ENCODE results near the gene ARHGAP10. TPM values are rescaled to one million over a fixed set of nuclear protein-coding genes. Genes with fewer than 3 reads are reported as not detected.

ARHGAP10 gene
- total and polyA plus RNA-seq, 10 of the 15 experiments (the other 5 are each of a cell fraction or from before 2014, with no cell fraction given) = 1.3 to 25.8 (median 17.2) TPM

DNA sequence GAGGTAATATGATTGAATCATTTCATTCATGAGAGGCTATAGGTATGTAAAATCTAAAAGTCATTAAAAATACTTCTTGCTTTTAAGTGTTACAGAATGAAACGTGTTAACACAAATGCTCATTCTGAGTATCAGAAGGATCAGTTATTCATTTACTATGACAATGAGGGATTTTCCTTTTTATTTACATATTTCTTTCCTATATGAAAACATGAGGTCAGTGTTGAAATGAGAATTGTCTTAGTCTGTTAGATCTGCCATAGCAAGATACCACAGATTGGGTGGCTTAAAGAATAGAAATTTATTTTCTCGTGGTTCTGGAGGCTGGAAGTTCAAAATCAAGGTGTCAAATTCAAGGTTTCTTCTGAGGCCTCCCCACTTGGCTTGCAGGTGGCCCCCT lies 181.2 kb downstream of the ARHGAP10 start:
- H3K4me3 ChIP-seq = no peak overlapping the region
- no peak overlapping the region for H3K4me2 ChIP-seq (ENCODE audit: control insufficient read depth, insufficient read depth)

DNA sequence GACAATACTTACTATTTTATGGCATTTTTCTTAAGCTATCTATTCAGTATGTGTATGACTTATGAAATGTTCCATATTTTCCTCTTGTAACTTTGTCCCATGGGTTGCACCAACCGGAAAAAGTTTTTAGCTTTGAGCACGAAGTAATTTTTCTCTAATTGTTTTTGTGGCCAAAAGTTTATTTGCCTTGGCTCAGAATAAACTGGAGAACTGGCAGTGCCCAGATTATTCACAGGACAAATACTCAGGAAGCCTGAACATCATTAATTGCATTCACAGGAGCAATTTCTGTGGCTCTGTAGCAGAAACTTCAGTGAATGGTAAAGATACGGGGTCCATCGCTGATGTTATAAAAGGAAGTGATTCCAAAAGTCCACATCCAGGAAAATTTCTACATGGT lies 184.5 kb downstream of the ARHGAP10 start:
- FAIRE-seq (no peak), DNase-seq (ENCODE audit: low read depth, low spot score) (no peak), ATAC-seq (no peak)
- Histone ChIP-seq H3K36me3 (ENCODE audit: control insufficient read depth in 2 of 2, insufficient read depth in 2 of 2, low read length in 1 of 2) (peaks cover 0 to 2% of the 10 kb centered on the region in 2 experiments; a peak in 1 of 4 replicates), H3K27me3 (replicated peaks in 1 of 2; ENCODE audit: control insufficient read depth in 2 of 2, insufficient read depth in 2 of 2, low read length in 1 of 2) (no peaks in the 10 kb centered on the region), H3K79me2 (ENCODE audit: control insufficient read depth, insufficient read depth, low read length) (no peaks in the 10 kb centered on the region), H2AFZ (ENCODE audit: control insufficient read depth, low read depth, low read length) (no peak overlapping the region), H3K9ac (ENCODE audit: control insufficient read depth, insufficient read depth, low read length) (no peak overlapping the region), H4K20me1 (ENCODE audit: control insufficient read depth, insufficient read depth) (no peaks in the 10 kb centered on the region), H3K4me2 (ENCODE audit: control insufficient read depth, insufficient read depth) (no peak overlapping the region), H3K4me3 (no peak overlapping the region), H3K9me3 (replicated peaks; ENCODE audit: control insufficient read depth, insufficient read depth, low read length) (no peaks in the 10 kb centered on the region), H3K4me1 (ENCODE audit: control insufficient read depth, insufficient read depth, low read length) (no peaks in the 10 kb centered on the region), H3K27ac (ENCODE audit: control insufficient read depth, insufficient read depth) (no peak overlapping the region)
- CTCF ChIA-PET = interaction anchor here (1.4 kb wide), 2 partner anchors 49 to 242 kb away, joined by 3 to 5 read pairs; no protein-coding TSS in a partner anchor
- SMC1A ChIA-PET (ENCODE audit: uncharacterized antibody, unreplicated experiment) = interaction anchor here (1.3 to 2.4 kb wide), 3 partner anchors 9 to 50 kb away, joined by 3 to 6 read pairs (median 4); no protein-coding TSS in a partner anchor
- intact Hi-C loops (cut with micrococcal nuclease; ENCODE audit: unreplicated experiment) = loop anchor here (5.0 kb wide), 1 partner anchor 246 kb away; no protein-coding TSS in a partner anchor
- WGBS (ENCODE audit: insufficient coverage, insufficient replicate concordance, low lambda C conversion rate, missing lambda C conversion rate) = 85% methylated on average over 4 of the region's 4 CpGs
- POLR2A ChIA-PET = no interaction called here
- in situ Hi-C loops (cut with MboI) = no loop called here
- no TSS peak for BruUV-seq (replicated peaks)
- RAD21 ChIA-PET (ENCODE audit: unreplicated experiment) = interaction anchor here (1.4 kb wide), 1 partner anchor 49 kb away, joined by 4 read pairs; no protein-coding TSS in a partner anchor
- no peak for TF ChIP-seq MXI1 (IDR thresholded peaks at IDR 0.05; ENCODE audit: low read depth, low read length)
- TF ChIP-seq, protein P1, sequence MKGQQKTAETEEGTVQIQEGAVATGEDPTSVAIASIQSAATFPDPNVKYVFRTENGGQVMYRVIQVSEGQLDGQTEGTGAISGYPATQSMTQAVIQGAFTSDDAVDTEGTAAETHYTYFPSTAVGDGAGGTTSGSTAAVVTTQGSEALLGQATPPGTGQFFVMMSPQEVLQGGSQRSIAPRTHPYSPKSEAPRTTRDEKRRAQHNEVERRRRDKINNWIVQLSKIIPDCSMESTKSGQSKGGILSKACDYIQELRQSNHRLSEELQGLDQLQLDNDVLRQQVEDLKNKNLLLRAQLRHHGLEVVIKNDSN (IDR thresholded peaks at IDR 0.05; ENCODE audit: borderline replicate concordance, extremely low read length, insufficient read depth, low read depth, low read length) = no peak
- TF ChIP-seq TAF1 (IDR thresholded peaks at IDR 0.05; ENCODE audit: borderline replicate concordance, low read depth, low read length) = no peak
- no peak for TF ChIP-seq CBX3 (IDR thresholded peaks at IDR 0.05; ENCODE audit: borderline replicate concordance, low read depth)
- TF ChIP-seq, protein P2, sequence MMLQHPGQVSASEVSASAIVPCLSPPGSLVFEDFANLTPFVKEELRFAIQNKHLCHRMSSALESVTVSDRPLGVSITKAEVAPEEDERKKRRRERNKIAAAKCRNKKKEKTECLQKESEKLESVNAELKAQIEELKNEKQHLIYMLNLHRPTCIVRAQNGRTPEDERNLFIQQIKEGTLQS (IDR thresholded peaks at IDR 0.05; ENCODE audit: borderline replicate concordance, extremely low read depth, low read depth, low read length) = no peak
- TF ChIP-seq, protein P3, sequence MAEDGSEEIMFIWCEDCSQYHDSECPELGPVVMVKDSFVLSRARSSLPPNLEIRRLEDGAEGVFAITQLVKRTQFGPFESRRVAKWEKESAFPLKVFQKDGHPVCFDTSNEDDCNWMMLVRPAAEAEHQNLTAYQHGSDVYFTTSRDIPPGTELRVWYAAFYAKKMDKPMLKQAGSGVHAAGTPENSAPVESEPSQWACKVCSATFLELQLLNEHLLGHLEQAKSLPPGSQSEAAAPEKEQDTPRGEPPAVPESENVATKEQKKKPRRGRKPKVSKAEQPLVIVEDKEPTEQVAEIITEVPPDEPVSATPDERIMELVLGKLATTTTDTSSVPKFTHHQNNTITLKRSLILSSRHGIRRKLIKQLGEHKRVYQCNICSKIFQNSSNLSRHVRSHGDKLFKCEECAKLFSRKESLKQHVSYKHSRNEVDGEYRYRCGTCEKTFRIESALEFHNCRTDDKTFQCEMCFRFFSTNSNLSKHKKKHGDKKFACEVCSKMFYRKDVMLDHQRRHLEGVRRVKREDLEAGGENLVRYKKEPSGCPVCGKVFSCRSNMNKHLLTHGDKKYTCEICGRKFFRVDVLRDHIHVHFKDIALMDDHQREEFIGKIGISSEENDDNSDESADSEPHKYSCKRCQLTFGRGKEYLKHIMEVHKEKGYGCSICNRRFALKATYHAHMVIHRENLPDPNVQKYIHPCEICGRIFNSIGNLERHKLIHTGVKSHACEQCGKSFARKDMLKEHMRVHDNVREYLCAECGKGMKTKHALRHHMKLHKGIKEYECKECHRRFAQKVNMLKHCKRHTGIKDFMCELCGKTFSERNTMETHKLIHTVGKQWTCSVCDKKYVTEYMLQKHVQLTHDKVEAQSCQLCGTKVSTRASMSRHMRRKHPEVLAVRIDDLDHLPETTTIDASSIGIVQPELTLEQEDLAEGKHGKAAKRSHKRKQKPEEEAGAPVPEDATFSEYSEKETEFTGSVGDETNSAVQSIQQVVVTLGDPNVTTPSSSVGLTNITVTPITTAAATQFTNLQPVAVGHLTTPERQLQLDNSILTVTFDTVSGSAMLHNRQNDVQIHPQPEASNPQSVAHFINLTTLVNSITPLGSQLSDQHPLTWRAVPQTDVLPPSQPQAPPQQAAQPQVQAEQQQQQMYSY (CRISPR knock-in tag; IDR thresholded peaks at IDR 0.05) = no peak
- TF ChIP-seq POLR2A (IDR thresholded peaks at IDR 0.05; ENCODE audit: low read depth, low read length) = no peak
- TF ChIP-seq, protein P4, sequence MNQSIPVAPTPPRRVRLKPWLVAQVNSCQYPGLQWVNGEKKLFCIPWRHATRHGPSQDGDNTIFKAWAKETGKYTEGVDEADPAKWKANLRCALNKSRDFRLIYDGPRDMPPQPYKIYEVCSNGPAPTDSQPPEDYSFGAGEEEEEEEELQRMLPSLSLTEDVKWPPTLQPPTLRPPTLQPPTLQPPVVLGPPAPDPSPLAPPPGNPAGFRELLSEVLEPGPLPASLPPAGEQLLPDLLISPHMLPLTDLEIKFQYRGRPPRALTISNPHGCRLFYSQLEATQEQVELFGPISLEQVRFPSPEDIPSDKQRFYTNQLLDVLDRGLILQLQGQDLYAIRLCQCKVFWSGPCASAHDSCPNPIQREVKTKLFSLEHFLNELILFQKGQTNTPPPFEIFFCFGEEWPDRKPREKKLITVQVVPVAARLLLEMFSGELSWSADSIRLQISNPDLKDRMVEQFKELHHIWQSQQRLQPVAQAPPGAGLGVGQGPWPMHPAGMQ (IDR thresholded peaks at IDR 0.05; ENCODE audit: borderline replicate concordance) = no peak

More for the DNA sequence above, 181.2 kb downstream of the ARHGAP10 start:
- RAD21 ChIA-PET (ENCODE audit: unreplicated experiment) = no interaction called here
- peak; percentile 79 for ATAC-seq
- no peaks in the 10 kb centered on the region for H4K20me1 ChIP-seq (ENCODE audit: control insufficient read depth, insufficient read depth)
- CTCF ChIA-PET = interaction anchor here (0.9 to 2.4 kb wide), 3 partner anchors 18 to 47 kb away, joined by 4 to 10 read pairs (median 4); no protein-coding TSS in a partner anchor
- SMC1A ChIA-PET (ENCODE audit: uncharacterized antibody, unreplicated experiment) = interaction anchor here (0.8 to 1.3 kb wide), 2 partner anchors 11 to 30 kb away, joined by 3 to 4 read pairs; no protein-coding TSS in a partner anchor
- no peak overlapping the region for H3K9ac ChIP-seq (ENCODE audit: control insufficient read depth, insufficient read depth, low read length)
- BruUV-seq (replicated peaks) = no TSS peak
- H2AFZ ChIP-seq (ENCODE audit: control insufficient read depth, low read depth, low read length) = no peak overlapping the region
- no peaks in the 10 kb centered on the region for H3K79me2 ChIP-seq (ENCODE audit: control insufficient read depth, insufficient read depth, low read length)
- 0 out of 2 replicates have a peak, but pooled peaks have one; percentile 28 for TF ChIP-seq ATF7 (IDR thresholded peaks at IDR 0.05; ENCODE audit: low read depth)
- TF ChIP-seq RB1 (IDR thresholded peaks at IDR 0.05; ENCODE audit: borderline replicate concordance) = no peak
- WGBS (ENCODE audit: insufficient coverage, insufficient replicate concordance, low lambda C conversion rate, missing lambda C conversion rate) = 19% methylated on average over 2 of the region's 2 CpGs
- POLR2A ChIA-PET = interaction anchor here (0.6 kb wide), 1 partner anchor 18 kb away, joined by 3 read pairs; no protein-coding TSS in a partner anchor
- H3K36me3 ChIP-seq (ENCODE audit: control insufficient read depth in 2 of 2, insufficient read depth in 2 of 2, low read length in 1 of 2) = peaks cover 0 to 4% of the 10 kb centered on the region in 2 experiments; a peak in 2 of 4 replicates
- intact Hi-C loops (cut with micrococcal nuclease; ENCODE audit: unreplicated experiment) = no loop called here
- no peaks in the 10 kb centered on the region for H3K27me3 ChIP-seq (replicated peaks in 1 of 2; ENCODE audit: control insufficient read depth in 2 of 2, insufficient read depth in 2 of 2, low read length in 1 of 2)
- no peaks in the 10 kb centered on the region for H3K9me3 ChIP-seq (replicated peaks; ENCODE audit: control insufficient read depth, insufficient read depth, low read length)
- H3K4me1 ChIP-seq (ENCODE audit: control insufficient read depth, insufficient read depth, low read length) = no peaks in the 10 kb centered on the region; the same call in 1 of the 2 replicates
- DNase-seq (ENCODE audit: low read depth, low spot score) = no peak
- in situ Hi-C loops (cut with MboI) = no loop called here
- FAIRE-seq = no peak
- H3K27ac ChIP-seq (ENCODE audit: control insufficient read depth, insufficient read depth) = no peak overlapping the region

Measured in GM12878 (cell line).